D721Med (cell line): ENCODE measurements around the gene PCDH9.

Experiments used
- DNase-seq: peaks from one replicate; pipeline ENCODE4 v3.0.0; 2011; ENCODE audit warnings: low spot score; ENCODE audit not compliant: insufficient read length
- FAIRE-seq: peaks from 2 replicates; lab custom pipeline; 2011; peaks lifted over from hg19 to GRCh38; lab: Jason Lieb, UNC
- TF ChIP-seq, protein P1 (sequence below): IDR thresholded peaks from 2 replicates; pipeline ENCODE4 v1.5.1; 2012; ENCODE audit warnings: mild to moderate bottlenecking, control low read depth; ENCODE audit not compliant: insufficient read depth; ENCODE audit errors: missing control alignments

The PCDH9 gene

DNA sequence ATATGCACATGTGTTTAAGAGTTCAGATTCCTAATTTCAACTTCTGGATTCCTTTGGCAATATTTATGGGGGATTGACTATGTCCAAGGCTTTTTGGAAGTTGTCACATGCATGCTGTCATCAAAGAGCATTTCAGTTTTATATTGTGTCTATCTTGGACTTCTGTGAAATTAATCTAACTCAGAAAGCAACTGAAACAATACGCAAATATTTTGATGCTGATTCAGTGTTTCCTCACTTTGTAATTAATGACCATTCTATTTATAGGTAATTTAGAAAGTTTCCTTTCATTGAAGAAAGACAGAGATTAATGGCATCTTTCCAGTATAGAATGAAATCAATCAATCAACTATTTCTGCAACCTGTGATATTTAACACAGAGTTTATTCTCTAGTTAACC is 550.1 kb downstream of the PCDH9 start:
- no peak for FAIRE-seq
- TF ChIP-seq, protein P1, sequence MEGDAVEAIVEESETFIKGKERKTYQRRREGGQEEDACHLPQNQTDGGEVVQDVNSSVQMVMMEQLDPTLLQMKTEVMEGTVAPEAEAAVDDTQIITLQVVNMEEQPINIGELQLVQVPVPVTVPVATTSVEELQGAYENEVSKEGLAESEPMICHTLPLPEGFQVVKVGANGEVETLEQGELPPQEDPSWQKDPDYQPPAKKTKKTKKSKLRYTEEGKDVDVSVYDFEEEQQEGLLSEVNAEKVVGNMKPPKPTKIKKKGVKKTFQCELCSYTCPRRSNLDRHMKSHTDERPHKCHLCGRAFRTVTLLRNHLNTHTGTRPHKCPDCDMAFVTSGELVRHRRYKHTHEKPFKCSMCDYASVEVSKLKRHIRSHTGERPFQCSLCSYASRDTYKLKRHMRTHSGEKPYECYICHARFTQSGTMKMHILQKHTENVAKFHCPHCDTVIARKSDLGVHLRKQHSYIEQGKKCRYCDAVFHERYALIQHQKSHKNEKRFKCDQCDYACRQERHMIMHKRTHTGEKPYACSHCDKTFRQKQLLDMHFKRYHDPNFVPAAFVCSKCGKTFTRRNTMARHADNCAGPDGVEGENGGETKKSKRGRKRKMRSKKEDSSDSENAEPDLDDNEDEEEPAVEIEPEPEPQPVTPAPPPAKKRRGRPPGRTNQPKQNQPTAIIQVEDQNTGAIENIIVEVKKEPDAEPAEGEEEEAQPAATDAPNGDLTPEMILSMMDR = no peak
- DNase-seq = no peak

DNA sequence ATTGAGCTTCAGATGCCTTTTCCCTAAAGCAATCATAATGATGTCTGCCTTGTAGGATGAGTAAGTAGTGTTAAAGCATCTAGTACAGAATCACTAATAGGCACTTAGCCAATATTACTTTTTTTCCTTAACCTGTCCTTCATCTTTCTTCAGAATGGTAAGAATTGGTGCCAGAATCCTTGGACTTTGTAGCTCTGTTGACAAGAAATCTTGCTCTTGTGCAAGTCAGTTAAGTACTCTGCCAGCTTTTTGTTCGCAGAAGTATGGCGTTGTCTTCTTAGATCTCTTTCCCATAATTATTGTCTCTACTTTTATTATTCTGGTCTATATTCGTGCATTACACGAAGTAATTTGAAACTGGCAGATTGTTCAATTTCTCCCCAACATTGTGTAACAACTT is 554.5 kb downstream of the PCDH9 start:
- DNase-seq = no peak
- FAIRE-seq = no peak
- TF ChIP-seq, protein P1 = no peak

DNA sequence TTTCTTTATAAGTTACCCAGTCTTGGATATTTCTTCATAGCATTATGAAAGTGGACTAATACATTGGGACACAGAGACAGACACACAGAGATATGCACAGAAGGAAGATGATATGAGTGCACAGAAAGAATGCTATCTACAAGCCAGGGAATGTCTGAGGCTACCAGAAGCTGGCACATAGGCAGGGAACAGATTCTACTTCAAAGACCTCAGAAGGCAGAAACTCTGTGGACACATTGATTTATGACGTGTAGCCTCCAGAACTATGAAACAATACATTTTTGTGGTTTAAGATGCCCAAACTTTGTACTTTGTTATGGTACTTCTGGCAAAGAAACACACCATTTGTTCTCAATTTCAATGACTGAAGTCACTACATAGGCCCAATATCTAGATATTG is 556.7 kb downstream of the PCDH9 start:
- no peak for FAIRE-seq
- TF ChIP-seq, protein P1 = no peak
- DNase-seq = no peak

DNA sequence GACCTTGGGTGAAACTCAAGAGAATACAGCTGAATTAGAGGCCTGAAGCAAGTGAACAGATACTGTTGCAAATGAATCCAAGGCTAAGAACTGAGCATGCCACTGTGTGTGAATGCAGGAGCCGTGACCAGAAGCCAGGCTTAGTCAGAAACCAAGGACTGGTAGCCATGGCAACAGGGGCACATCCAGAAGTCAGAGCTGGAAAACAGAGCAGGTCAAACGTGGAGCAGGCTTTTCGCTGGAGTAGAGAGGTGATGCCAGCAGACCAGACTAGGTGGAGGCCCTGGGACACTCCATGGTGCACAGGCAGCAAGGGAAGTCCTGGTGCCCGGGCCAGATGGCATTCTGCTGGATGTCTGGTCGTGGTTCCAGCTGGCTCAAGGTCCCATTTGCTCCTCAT is 564.1 kb downstream of the PCDH9 start:
- FAIRE-seq (no peak), DNase-seq (no peak)
- TF ChIP-seq, protein P1 = no peak

DNA sequence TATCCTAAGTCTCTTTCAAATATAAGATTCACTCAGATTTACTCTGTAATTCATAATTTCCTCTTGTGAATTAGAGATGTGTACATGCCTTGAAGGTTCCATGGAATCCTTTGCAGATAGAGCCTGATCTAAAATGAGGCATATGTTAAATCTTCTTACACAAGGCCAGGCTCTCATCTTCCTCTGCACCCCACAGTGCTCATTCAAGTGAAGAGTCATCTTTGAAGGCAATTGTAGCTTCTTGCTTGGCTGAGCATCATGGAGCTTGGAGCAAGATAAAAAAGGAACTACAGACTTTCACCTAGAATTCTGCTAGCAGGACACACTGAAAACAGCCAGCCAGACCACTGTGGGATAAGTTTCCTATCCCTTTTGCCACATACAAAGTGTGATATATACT is 566.4 kb downstream of the PCDH9 start:
- DNase-seq (no peak), FAIRE-seq (no peak)
- TF ChIP-seq, protein P1 = no peak

DNA sequence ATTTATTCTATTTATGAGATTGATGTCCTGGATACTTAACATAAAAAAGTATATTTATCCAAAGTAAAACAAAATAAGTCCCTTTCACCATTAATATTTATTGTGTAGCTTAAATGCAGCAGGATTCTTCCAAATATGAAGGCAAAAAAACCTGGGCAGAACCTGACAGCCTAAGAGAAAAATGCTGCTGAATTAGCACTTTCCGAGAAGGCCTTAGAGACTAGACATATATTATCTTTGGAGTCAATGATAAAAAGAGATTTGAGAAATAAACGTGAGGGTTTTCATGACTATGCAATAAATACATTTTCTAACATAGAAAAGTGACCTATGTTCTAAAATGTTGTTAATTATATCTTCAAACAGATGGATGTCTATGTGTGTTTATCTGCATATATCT is 566.9 kb downstream of the PCDH9 start:
- FAIRE-seq (no peak), DNase-seq (no peak)
- TF ChIP-seq, protein P1 = no peak

DNA sequence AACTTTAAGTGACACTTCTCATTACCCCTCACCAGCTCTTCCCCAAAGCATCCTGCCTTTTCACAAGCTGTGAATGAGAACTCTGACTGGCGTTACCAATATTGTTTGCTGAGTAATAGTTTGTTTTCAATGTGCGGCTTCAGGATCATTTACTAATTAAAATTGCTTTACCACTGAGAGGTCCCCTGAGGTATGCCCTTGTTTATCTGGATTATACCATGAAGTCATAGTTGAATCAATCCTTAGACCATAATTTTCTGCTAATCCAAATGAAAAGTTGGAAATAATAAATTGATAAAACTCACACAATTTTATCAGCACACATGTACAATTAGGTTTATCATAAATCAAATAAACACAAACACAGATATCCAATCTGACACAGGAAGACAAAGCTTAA is 568.8 kb downstream of the PCDH9 start:
- DNase-seq (no peak), FAIRE-seq (peak; percentile 86)
- TF ChIP-seq, protein P1 = no peak
